Measurements from ENCODE around the gene TNFAIP3.

TNFAIP3 gene

GRCh38 chr6:137867685-137868509 lies 838 bp downstream of the TNFAIP3 start:
- DNase-seq (ENCODE audit: low spot score), result peak; percentile 34

GRCh38 chr6:137868721-137869548 lies 1.9 kb downstream of the TNFAIP3 start:
- TF ChIP-seq CTCF (IDR thresholded peaks at IDR 0.05; ENCODE audit: extremely low read depth, missing control alignments), result peak; percentile 57
- DNase-seq (ENCODE audit: low spot score), result peak; percentile 44

More at GRCh38 chr6:137867685-137868509, 838 bp downstream of the TNFAIP3 start:
- no peak for TF ChIP-seq CTCF (IDR thresholded peaks at IDR 0.05; ENCODE audit: extremely low read depth, missing control alignments)

GRCh38 chr6:137869549-137870307 lies 2.7 kb downstream of the TNFAIP3 start:
- no peak for DNase-seq (ENCODE audit: low spot score)
- TF ChIP-seq CTCF (IDR thresholded peaks at IDR 0.05; ENCODE audit: extremely low read depth, missing control alignments), result no peak

GRCh38 chr6:137870308-137870644 lies 3.2 kb downstream of the TNFAIP3 start:
- no peak for DNase-seq (ENCODE audit: low spot score)
- TF ChIP-seq CTCF (IDR thresholded peaks at IDR 0.05; ENCODE audit: extremely low read depth, missing control alignments), result no peak

GRCh38 chr6:137870744-137871247 lies 3.7 kb downstream of the TNFAIP3 start:
- DNase-seq (ENCODE audit: low spot score), result peak; percentile 68
- no peak for TF ChIP-seq CTCF (IDR thresholded peaks at IDR 0.05; ENCODE audit: extremely low read depth, missing control alignments)

GRCh38 chr6:137871291-137871690 lies 4.2 kb downstream of the TNFAIP3 start:
- TF ChIP-seq CTCF (IDR thresholded peaks at IDR 0.05; ENCODE audit: extremely low read depth, missing control alignments), result no peak
- DNase-seq (ENCODE audit: low spot score), result no peak

Measured in GM20000 (cell line).